GM04504 (cell line): Measurements from ENCODE around the gene RHOF.
A peak's percentile ranks its signal among the peaks of the same experiment; 100 is the strongest.
"Not testable (repeated sequence)": the region's sequence is repeated elsewhere in the genome, so short reads cannot be mapped to it uniquely, and the experiment has no call there.

ENCODE experiments used
- DNase-seq: peaks from one replicate; pipeline ENCODE4 v3.0.0-alpha.2; 2012; ENCODE audit warnings: low read depth

RHOF gene

GRCh38 chr12:121773011-121773777 lies 20.3 kb downstream of the RHOF start:
- DNase-seq = no peak

- DNase-seq = no peak
These were observed 22.5 kb downstream of the RHOF start for GRCh38 chr12:121770813-121771625.

- no peak for DNase-seq
These were observed 23.1 kb downstream of the RHOF start for GRCh38 chr12:121770388-121770787.

- no peak for DNase-seq
These were observed 23.6 kb downstream of the RHOF start for GRCh38 chr12:121769831-121770301.

- DNase-seq = no peak
These were observed 24.1 kb downstream of the RHOF start for GRCh38 chr12:121769297-121769830.

GRCh38 chr12:121767525-121768016 lies 25.9 kb downstream of the RHOF start:
- DNase-seq = peak; percentile 60

GRCh38 chr12:121766290-121767039 lies 27.0 kb downstream of the RHOF start:
- no peak for DNase-seq

- DNase-seq = peak; percentile 54
These were observed 27.9 kb downstream of the RHOF start for GRCh38 chr12:121765573-121765972.

- DNase-seq = no peak
These were observed 28.7 kb downstream of the RHOF start for GRCh38 chr12:121764808-121765207.

- DNase-seq = no peak
These were observed 31.2 kb downstream of the RHOF start for GRCh38 chr12:121762269-121762668.

GRCh38 chr12:121758536-121758935 lies 35.0 kb downstream of the RHOF start:
- not testable (repeated sequence) for DNase-seq

- DNase-seq = no peak
These were observed 37.9 kb downstream of the RHOF start for GRCh38 chr12:121755591-121755990.

- no peak for DNase-seq
These were observed 38.7 kb downstream of the RHOF start for GRCh38 chr12:121754836-121755235.

- no peak for DNase-seq
These were observed 39.6 kb downstream of the RHOF start for GRCh38 chr12:121753844-121754264.

GRCh38 chr12:121751749-121752351 lies 41.6 kb downstream of the RHOF start:
- DNase-seq = no peak

- no peak for DNase-seq
These were observed 42.5 kb downstream of the RHOF start for GRCh38 chr12:121751034-121751433.

- DNase-seq = no peak
These were observed 43.0 kb downstream of the RHOF start for GRCh38 chr12:121750507-121750955.

GRCh38 chr12:121749267-121749666 lies 44.2 kb downstream of the RHOF start:
- no peak for DNase-seq

- DNase-seq = no peak
These were observed 44.8 kb downstream of the RHOF start for GRCh38 chr12:121748571-121749265.

GRCh38 chr12:121748218-121748570 lies 45.3 kb downstream of the RHOF start:
- DNase-seq = no peak

GRCh38 chr12:121745545-121745944 lies 47.9 kb downstream of the RHOF start:
- not testable (repeated sequence) for DNase-seq
